HuH-7.5 (cell line): Measurements from ENCODE around the gene ZCCHC8.

Experiments used
- DNase-seq: peaks from one replicate; pipeline ENCODE4 v3.0.0; 2011; ENCODE audit warnings: low spot score

Gene ZCCHC8

GRCh38 chr12:122427403-122427802, 73.3 kb downstream of the ZCCHC8 start:
- no peak for DNase-seq

- DNase-seq = no peak
These were observed 77.2 kb downstream of the ZCCHC8 start for GRCh38 chr12:122423258-122424165.

DNA sequence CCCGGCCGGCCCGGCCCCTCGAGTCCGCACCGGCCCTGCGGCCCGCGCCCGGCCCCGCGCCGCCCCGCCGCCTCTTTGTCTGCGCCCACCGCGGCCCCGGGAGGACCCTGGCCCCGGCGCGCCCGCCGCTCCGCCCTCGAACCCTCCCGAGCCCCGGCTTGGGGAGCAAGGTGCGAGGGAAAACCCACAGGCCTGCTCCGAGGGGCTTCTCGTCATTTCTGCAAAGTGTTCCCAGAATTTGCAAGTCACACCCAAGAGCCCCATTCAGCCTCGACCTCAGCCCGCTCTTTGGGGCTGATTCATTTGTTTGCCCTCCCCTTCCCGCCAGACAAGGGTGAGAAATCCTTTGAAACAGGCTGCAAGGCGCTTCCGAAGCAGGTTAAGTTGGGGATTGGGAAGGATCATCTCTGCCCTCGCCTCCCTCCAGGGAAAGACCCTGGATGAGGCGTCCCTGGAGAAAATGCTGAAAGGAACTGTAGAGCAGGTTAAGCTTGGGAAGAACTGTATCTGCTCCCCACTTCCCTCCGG, 77.9 kb downstream of the ZCCHC8 start:
- DNase-seq = no peak

- DNase-seq = no peak
These were observed 78.7 kb downstream of the ZCCHC8 start, which contains the start of gene CLIP1 for GRCh38 chr12:122421821-122422729. Gene CLIP1 (minus strand): TSS chr12:122422669. CDS start chr12:122380452, 42,217 bp downstream.
